Erythroblast (primary cell): ENCODE results near the gene FERMT3.
A peak's percentile ranks its signal among the peaks of the same experiment; 100 is the strongest.

Experiments used
- DNase-seq, 2 experiments: peaks; one replicate each; lab custom pipeline; 2025; lab: John Stamatoyannopoulos, UW
- GATA1 ChIP-seq: IDR thresholded peaks from 2 replicates; pipeline ENCODE4 v1.6.1; 2011; ENCODE audit warnings: low read depth, mild to moderate bottlenecking, control low read depth, low read length, moderate library complexity
- POLR2A ChIP-seq: IDR thresholded peaks from 2 replicates; pipeline ENCODE4 v1.6.1; 2011; ENCODE audit warnings: mild to moderate bottlenecking, low read length

FERMT3 gene

DNA sequence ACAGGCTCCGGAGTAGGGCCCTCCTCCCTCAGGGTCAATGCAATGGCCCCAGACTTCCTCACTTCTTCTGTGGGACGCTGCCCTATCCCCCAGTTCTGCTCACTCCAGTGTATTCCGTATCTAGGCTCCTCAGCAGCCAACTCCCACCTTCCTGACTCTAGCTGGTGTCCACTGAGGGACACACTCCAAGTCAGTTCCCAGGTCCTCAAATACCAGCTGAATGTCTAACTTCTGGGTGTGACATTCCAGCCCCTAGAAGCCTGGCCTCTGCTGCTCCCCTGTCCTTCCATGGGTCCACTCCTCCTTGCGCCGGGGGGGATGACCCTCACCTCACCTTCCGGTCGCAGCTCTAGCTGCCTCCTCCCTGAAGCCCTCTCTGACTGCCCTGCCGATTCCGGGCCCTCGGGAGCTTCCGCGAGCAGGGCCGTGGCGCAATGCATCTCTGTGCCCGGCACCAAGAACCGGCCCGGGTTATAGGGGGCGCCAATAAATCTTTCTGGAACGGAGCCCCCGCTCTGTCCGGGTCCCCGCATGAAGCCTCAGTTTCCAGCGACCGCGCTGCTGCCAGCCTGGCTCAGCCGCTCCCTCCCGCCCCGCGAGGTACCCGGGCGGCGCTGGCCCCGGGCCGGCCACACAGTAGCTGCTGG is 62.5 kb downstream of the FERMT3 start:
- peak; percentile 57 to 70 for DNase-seq
- TF ChIP-seq GATA1 (no peak), POLR2A (peak; percentile 33)

DNA sequence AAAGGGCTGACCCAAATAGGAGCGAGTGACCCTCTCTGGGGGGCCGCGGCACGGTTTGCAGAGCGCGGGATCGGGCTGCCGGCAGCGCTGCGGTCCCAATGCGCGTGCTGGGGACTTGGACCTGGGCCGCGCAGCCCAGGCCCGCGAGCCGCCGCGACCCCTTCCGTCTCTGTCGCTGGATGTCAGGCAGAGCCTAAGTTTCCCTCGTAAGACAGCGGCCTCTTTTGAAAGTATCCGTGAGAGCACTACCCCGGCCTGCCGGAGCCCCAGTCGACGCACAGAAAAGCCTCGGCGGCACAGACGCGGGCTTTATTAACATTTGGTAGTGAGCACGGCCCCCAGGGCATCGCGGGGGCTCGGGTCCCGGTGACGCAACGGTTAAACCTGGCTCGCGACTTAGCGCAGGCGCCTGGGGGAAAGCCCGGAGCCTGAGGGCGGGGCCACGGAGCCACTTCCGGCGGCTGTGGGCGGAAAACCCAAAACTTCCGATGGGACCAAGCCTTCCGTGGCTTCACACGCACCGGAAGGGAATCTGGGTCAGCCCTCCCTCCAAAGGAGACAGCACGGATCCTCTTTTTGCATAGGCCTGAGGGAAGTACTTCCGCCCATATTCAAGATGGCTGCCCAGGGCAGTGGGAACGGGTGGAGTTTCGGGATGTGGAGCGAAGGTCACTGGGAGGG is 63.2 kb downstream of the FERMT3 start:
- DNase-seq = peak; percentile 98 to 99
- TF ChIP-seq POLR2A (peak; percentile 83), GATA1 (no peak)
